ENCODE data around the gene XXYLT1.

DNA sequence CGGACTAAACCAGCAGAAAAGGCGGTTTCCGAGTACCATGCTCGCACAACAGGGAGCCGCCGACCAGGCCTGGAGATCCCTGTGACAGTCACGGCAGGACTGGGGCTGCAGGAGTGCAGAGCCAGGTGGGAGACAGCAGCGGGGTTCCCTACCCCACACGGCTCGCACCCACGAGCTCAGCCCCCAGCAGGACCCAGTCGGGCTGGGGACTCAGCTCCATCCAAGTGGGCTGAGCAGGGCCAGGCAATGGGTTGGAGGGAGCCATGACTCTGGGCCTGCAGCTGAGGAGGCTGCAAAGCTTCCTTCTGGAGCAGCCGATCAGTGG is 15.8 kb downstream of the XXYLT1 start:
- TF ChIP-seq, protein P1, sequence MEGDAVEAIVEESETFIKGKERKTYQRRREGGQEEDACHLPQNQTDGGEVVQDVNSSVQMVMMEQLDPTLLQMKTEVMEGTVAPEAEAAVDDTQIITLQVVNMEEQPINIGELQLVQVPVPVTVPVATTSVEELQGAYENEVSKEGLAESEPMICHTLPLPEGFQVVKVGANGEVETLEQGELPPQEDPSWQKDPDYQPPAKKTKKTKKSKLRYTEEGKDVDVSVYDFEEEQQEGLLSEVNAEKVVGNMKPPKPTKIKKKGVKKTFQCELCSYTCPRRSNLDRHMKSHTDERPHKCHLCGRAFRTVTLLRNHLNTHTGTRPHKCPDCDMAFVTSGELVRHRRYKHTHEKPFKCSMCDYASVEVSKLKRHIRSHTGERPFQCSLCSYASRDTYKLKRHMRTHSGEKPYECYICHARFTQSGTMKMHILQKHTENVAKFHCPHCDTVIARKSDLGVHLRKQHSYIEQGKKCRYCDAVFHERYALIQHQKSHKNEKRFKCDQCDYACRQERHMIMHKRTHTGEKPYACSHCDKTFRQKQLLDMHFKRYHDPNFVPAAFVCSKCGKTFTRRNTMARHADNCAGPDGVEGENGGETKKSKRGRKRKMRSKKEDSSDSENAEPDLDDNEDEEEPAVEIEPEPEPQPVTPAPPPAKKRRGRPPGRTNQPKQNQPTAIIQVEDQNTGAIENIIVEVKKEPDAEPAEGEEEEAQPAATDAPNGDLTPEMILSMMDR (IDR thresholded peaks at IDR 0.05; ENCODE audit: insufficient read depth, low read length, poor library complexity, severe bottlenecking) = no peak
- TF ChIP-seq EZH2phosphoT487 (conservative IDR thresholded peaks at IDR 0.05; ENCODE audit: low read length) = no peak

All from SU-DHL-6 (cell line).